IPS DF 4.7 (cell line): ENCODE data around the gene GGA1.
"Not testable (repeated sequence)": the region's sequence is repeated elsewhere in the genome, so short reads cannot be mapped to it uniquely, and the experiment has no call there.

Source experiments
- DNase-seq: peaks from one replicate; pipeline ENCODE4 v3.0.0-alpha.2; 2013; ENCODE audit warnings: low spot score; ENCODE audit errors: extremely low read depth

Gene GGA1

GRCh38 chr22:37571258-37571991 lies 37.2 kb upstream of the GGA1 start:
- DNase-seq: no peak

- DNase-seq: no peak
Observed at GRCh38 chr22:37571992-37572373, 36.7 kb upstream of the GGA1 start.

- DNase-seq: no peak
Observed at GRCh38 chr22:37575490-37576003, 33.1 kb upstream of the GGA1 start.

- DNase-seq: no peak
Observed at GRCh38 chr22:37578002-37578401, 30.6 kb upstream of the GGA1 start.

GRCh38 chr22:37581504-37581903 lies 27.1 kb upstream of the GGA1 start:
- DNase-seq: no peak

GRCh38 chr22:37582526-37582925 lies 26.1 kb upstream of the GGA1 start:
- DNase-seq: no peak

GRCh38 chr22:37588546-37589215 lies 20.0 kb upstream of the GGA1 start:
- no peak for DNase-seq

GRCh38 chr22:37589636-37590035 lies 19.0 kb upstream of the GGA1 start:
- DNase-seq: no peak

- DNase-seq: not testable (repeated sequence)
Observed at GRCh38 chr22:37591081-37591480, 17.6 kb upstream of the GGA1 start.

GRCh38 chr22:37591823-37592404 lies 16.7 kb upstream of the GGA1 start:
- DNase-seq: no peak

- DNase-seq: no peak
Observed at GRCh38 chr22:37594237-37594636, 14.4 kb upstream of the GGA1 start.

GRCh38 chr22:37599153-37599552 lies 9.5 kb upstream of the GGA1 start:
- no peak for DNase-seq

GRCh38 chr22:37601203-37601539 lies 7.5 kb upstream of the GGA1 start:
- no peak for DNase-seq

- peak; percentile 97 for DNase-seq
Observed at GRCh38 chr22:37601540-37602442, 6.8 kb upstream of the GGA1 start.

GRCh38 chr22:37602546-37603277 lies 5.9 kb upstream of the GGA1 start:
- not testable (repeated sequence) for DNase-seq

GRCh38 chr22:37604074-37604473 lies 4.6 kb upstream of the GGA1 start:
- DNase-seq: no peak

GRCh38 chr22:37604875-37605274 lies 3.8 kb upstream of the GGA1 start:
- no peak for DNase-seq

- DNase-seq: peak; percentile 90
Observed at GRCh38 chr22:37607010-37607934, 1.4 kb upstream of the GGA1 start.

- no peak for DNase-seq
Observed at GRCh38 chr22:37607935-37608476, 628 bp upstream of the GGA1 start.
